GM21528 (cell line): ENCODE data around the gene ZC3H13.
"Not testable (repeated sequence)": the region's sequence is repeated elsewhere in the genome, so short reads cannot be mapped to it uniquely, and the experiment has no call there.

ENCODE experiments used
- ATAC-seq: cut with Tn5 transposase; IDR thresholded peaks from one replicate; pipeline ENCODE4 v1.9.1; 2021; ENCODE audit warnings: mild to moderate bottlenecking, moderate library complexity; ENCODE audit not compliant: unreplicated experiment, low FRiP score

The ZC3H13 gene

GRCh38 chr13:46010148-46010547 lies 42.4 kb downstream of the ZC3H13 start:
- no peak for ATAC-seq

GRCh38 chr13:46008631-46009030 lies 43.9 kb downstream of the ZC3H13 start:
- no peak for ATAC-seq

GRCh38 chr13:46006688-46007452 lies 45.7 kb downstream of the ZC3H13 start:
- no peak for ATAC-seq

GRCh38 chr13:46004491-46004890 lies 48.1 kb downstream of the ZC3H13 start:
- no peak for ATAC-seq

- ATAC-seq, result no peak
These were observed 55.9 kb downstream of the ZC3H13 start for GRCh38 chr13:45996631-45997030.

- ATAC-seq, result no peak
These were observed 57.3 kb downstream of the ZC3H13 start for GRCh38 chr13:45995245-45995644.

- no peak for ATAC-seq
These were observed 57.8 kb downstream of the ZC3H13 start for GRCh38 chr13:45994752-45995151.

- no peak for ATAC-seq
These were observed 62.9 kb downstream of the ZC3H13 start for GRCh38 chr13:45989607-45990006.

GRCh38 chr13:45981127-45981526 lies 71.4 kb downstream of the ZC3H13 start:
- not testable (repeated sequence) for ATAC-seq

GRCh38 chr13:45975337-45975736 lies 77.2 kb downstream of the ZC3H13 start:
- ATAC-seq, result no peak

GRCh38 chr13:45974500-45974899 lies 78.0 kb downstream of the ZC3H13 start:
- no peak for ATAC-seq

- no peak for ATAC-seq
These were observed 85.0 kb downstream of the ZC3H13 start for GRCh38 chr13:45967589-45967988.

GRCh38 chr13:45966715-45967114 lies 85.8 kb downstream of the ZC3H13 start:
- no peak for ATAC-seq

- no peak for ATAC-seq
These were observed 91.1 kb downstream of the ZC3H13 start for GRCh38 chr13:45961468-45961867.

GRCh38 chr13:45954836-45955800 lies 97.4 kb downstream of the ZC3H13 start:
- no peak for ATAC-seq

- ATAC-seq, result no peak
These were observed 99.5 kb downstream of the ZC3H13 start for GRCh38 chr13:45953082-45953481.

GRCh38 chr13:45951724-45952123 lies 100.8 kb downstream of the ZC3H13 start:
- ATAC-seq, result no peak

- ATAC-seq, result no peak
These were observed 101.4 kb downstream of the ZC3H13 start for GRCh38 chr13:45951166-45951565.

GRCh38 chr13:45950386-45951000 lies 102.1 kb downstream of the ZC3H13 start:
- no peak for ATAC-seq

- ATAC-seq, result no peak
These were observed 103.4 kb downstream of the ZC3H13 start for GRCh38 chr13:45949161-45949560.

- no peak for ATAC-seq
These were observed 108.6 kb downstream of the ZC3H13 start for GRCh38 chr13:45943965-45944364.
